IMR-90 (cell line): Measurements from ENCODE around the gene EIF2B1. TPM values are rescaled to one million over a fixed set of nuclear protein-coding genes. Genes with fewer than 3 reads are reported as not detected.
A peak's percentile ranks its signal among the peaks of the same experiment; 100 is the strongest.

ENCODE experiments used
- ATAC-seq: fragments of 200-7000 bp; cut with Tn5 transposase; 2 replicates; pipeline ENCODE4 v1.9.1; 2020; ENCODE audit warnings: low read depth, mild to moderate bottlenecking, moderate library complexity
- BruUV-seq: library from RNA; stranded (reverse); fragments of 400-500 nt; replicated peaks from 2 replicates; lab custom pipeline; 2021; lab: Mats Ljungman, UMichigan
- CTCF ChIA-PET: fragments of 300-600 bp; formaldehyde crosslinking; extraction: SDS; loops from one replicate; lab custom pipeline; 2021; ENCODE audit warnings: antibody characterized with exemption; lab: Yijun Ruan, JAX
- POLR2A ChIA-PET: fragments of 300-600 bp; sonication (Branson Sonifier 250); formaldehyde crosslinking; loops from one replicate; lab custom pipeline; 2022; ENCODE audit warnings: antibody characterized with exemption; ENCODE audit not compliant: unreplicated experiment; lab: Charles Lee
- DNase-seq: peaks from one replicate; pipeline ENCODE4 v3.0.0; 2013
- H2AFZ ChIP-seq: replicated peaks from 2 replicates; pipeline ENCODE3; 2013; ENCODE audit warnings: low read length, mild to moderate bottlenecking; ENCODE audit not compliant: poor library complexity
- H2AK5ac ChIP-seq: 2 replicates; pipeline ENCODE4 v1.6.1; 2013; ENCODE audit warnings: low read depth, low read length, inconsistent platforms
- H2AK9ac ChIP-seq: replicated peaks from 2 replicates; pipeline ENCODE3; 2013; ENCODE audit warnings: mild to moderate bottlenecking, low read depth, low read length, moderate library complexity; ENCODE audit not compliant: poor library complexity
- H2BK120ac ChIP-seq: 2 replicates; pipeline ENCODE4 v1.6.1; 2013; ENCODE audit warnings: low read depth, low read length, inconsistent platforms
- H2BK15ac ChIP-seq: 3 replicates; pipeline ENCODE4 v1.6.1; 2013; ENCODE audit warnings: low read depth, low read length, inconsistent platforms
- H2BK20ac ChIP-seq: 2 replicates; pipeline ENCODE4 v1.6.1; 2013; ENCODE audit warnings: low read depth, mild to moderate bottlenecking, inconsistent platforms, low read length, moderate library complexity
- H2BK5ac ChIP-seq: 2 replicates; pipeline ENCODE4 v1.6.1; 2013; ENCODE audit warnings: mild to moderate bottlenecking, low read depth, low read length, inconsistent platforms; ENCODE audit not compliant: poor library complexity, severe bottlenecking
- H3K14ac ChIP-seq: replicated peaks from 2 replicates; pipeline ENCODE4 v1.6.1; 2013; ENCODE audit warnings: low read depth, low read length, inconsistent platforms
- H3K18ac ChIP-seq: 2 replicates; pipeline ENCODE4 v1.6.1; 2013; ENCODE audit warnings: low read depth, low read length, control low read depth
- H3K23ac ChIP-seq: 2 replicates; pipeline ENCODE4 v1.6.1; 2013; ENCODE audit warnings: low read depth, low read length, inconsistent platforms
- H3K27ac ChIP-seq: 2 replicates; pipeline ENCODE4 v1.5.1; 2013; ENCODE audit warnings: mild to moderate bottlenecking, control low read depth, low read length; ENCODE audit not compliant: insufficient read depth
- H3K27me3 ChIP-seq: 2 replicates; pipeline ENCODE4 v1.6.1; 2013; ENCODE audit warnings: low read length; ENCODE audit not compliant: control insufficient read depth, insufficient read depth
- H3K36me3 ChIP-seq: 2 replicates; pipeline ENCODE4 v1.6.1; 2013; ENCODE audit warnings: low read length, mixed read lengths; ENCODE audit not compliant: control insufficient read depth, insufficient read depth
- H3K4ac ChIP-seq: 2 replicates; pipeline ENCODE4 v1.6.1; 2013; ENCODE audit warnings: low read depth, low read length, inconsistent platforms
- H3K4me1 ChIP-seq: 2 replicates; pipeline ENCODE4 v1.6.1; 2013; ENCODE audit warnings: low read length, mixed read lengths; ENCODE audit not compliant: control insufficient read depth, insufficient read depth
- H3K4me2 ChIP-seq: 2 replicates; pipeline ENCODE4 v1.6.1; 2013; ENCODE audit warnings: low read depth, mild to moderate bottlenecking, control low read depth, low read length, moderate library complexity
- H3K4me3 ChIP-seq: 2 replicates; pipeline ENCODE4 v1.5.1; 2013; ENCODE audit warnings: low read depth, mild to moderate bottlenecking, control low read depth, low read length, moderate library complexity; ENCODE audit not compliant: insufficient read depth
- H3K56ac ChIP-seq: 2 replicates; pipeline ENCODE4 v1.6.1; 2013; ENCODE audit warnings: low read length, inconsistent platforms; ENCODE audit not compliant: insufficient read depth; ENCODE audit errors: extremely low read depth
- H3K79me1 ChIP-seq, 2 experiments: 2 replicates each; pipeline ENCODE4 v1.6.1; 2013; ENCODE audit warnings: low read length in 2 of 2, inconsistent platforms in 1 of 2, low read depth in 1 of 2
- H3K9ac ChIP-seq: 2 replicates; pipeline ENCODE4 v1.6.1; 2013; ENCODE audit warnings: low read depth, low read length, control low read depth
- H3K9me1 ChIP-seq: 2 replicates; pipeline ENCODE4 v1.6.1; 2013; ENCODE audit warnings: low read length, inconsistent platforms; ENCODE audit not compliant: insufficient read depth
- H3K9me3 ChIP-seq: 2 replicates; pipeline ENCODE4 v1.6.1; 2013; ENCODE audit warnings: low read length; ENCODE audit not compliant: control insufficient read depth, insufficient read depth
- H4K20me1 ChIP-seq: 2 replicates; pipeline ENCODE4 v1.6.1; 2013; ENCODE audit warnings: low read length, inconsistent platforms; ENCODE audit not compliant: insufficient read depth
- H4K5ac ChIP-seq: 2 replicates; pipeline ENCODE4 v1.6.1; 2013; ENCODE audit warnings: mild to moderate bottlenecking, low read depth, low read length, control low read depth
- H4K8ac ChIP-seq, 2 experiments: 2 replicates each; pipeline ENCODE4 v1.6.1; 2013; ENCODE audit warnings: low read depth in 2 of 2, low read length in 2 of 2, control low read depth in 1 of 2, inconsistent platforms in 1 of 2
- H4K91ac ChIP-seq: 2 replicates; pipeline ENCODE4 v1.6.1; 2013; ENCODE audit warnings: low read depth, low read length, inconsistent platforms; ENCODE audit not compliant: insufficient read depth
- MAZ ChIP-seq: IDR thresholded peaks from 2 replicates; pipeline ENCODE4 v1.6.1; 2012; ENCODE audit warnings: low read depth, mild to moderate bottlenecking, low read length, improper control_type of control experiment, moderate library complexity, borderline replicate concordance
- MXI1 ChIP-seq: IDR thresholded peaks from 2 replicates; pipeline ENCODE4 v1.6.1; 2012; ENCODE audit warnings: low read depth, mild to moderate bottlenecking, low read length, moderate library complexity, borderline replicate concordance
- POLR2A ChIP-seq: IDR thresholded peaks from 2 replicates; pipeline ENCODE4 v1.6.1; 2012; ENCODE audit warnings: mild to moderate bottlenecking, low read depth, low read length
- SMC3 ChIP-seq: fragments of 150-350 bp; IDR thresholded peaks from 2 replicates; pipeline ENCODE4 v1.6.1; 2016; ENCODE audit warnings: low read depth, mild to moderate bottlenecking, antibody characterized with exemption, low read length, moderate library complexity
- WGBS, 2 experiments: methylation state at CpG; one replicate each; pipeline versions ENCODE4 v1.1.5 to v1.1.7; 2013; ENCODE audit warnings: missing lambda C conversion rate in 2 of 2; ENCODE audit not compliant: insufficient read length in 1 of 2; ENCODE audit errors: extremely low coverage in 2 of 2; 5-methylcytosine and 5-hydroxymethylcytosine counted together
- dilution Hi-C: fragments of 300-500 bp; cut with HindIII; formaldehyde crosslinking; loops from one replicate; pipeline ENCODE4 v1.14.3; 2018; ENCODE audit warnings: low sequenced_read_pairs; ENCODE audit not compliant: unreplicated experiment
- in situ Hi-C: fragments of 300-500 bp; cut with MboI; formaldehyde crosslinking; loops from 3 replicates; pipeline ENCODE4 v1.14.3; 2019; ENCODE audit warnings: low sequenced_read_pairs, inconsistent platforms, mixed read lengths
- intact Hi-C: fragments of 100-400 bp; cut with micrococcal nuclease; formaldehyde crosslinking; loops from 2 replicates; pipeline ENCODE4 v1.10.0; 2022
- polyA plus RNA-seq, 3 experiments: library from polyadenylated mRNA; depleted of rRNA; stranded (reverse); fragments of >200 nt; gene quantifications; 2 replicates each; pipeline ENCODE4 v1.2.3, GENCODE V29; 2012; ENCODE audit warnings: low replicate concordance in 1 of 3
- total RNA-seq: library from RNA; depleted of rRNA; stranded (reverse); fragments of >200 nt; gene quantifications from 2 replicates; pipeline ENCODE4 v1.2.3, GENCODE V29; 2012

EIF2B1 gene
- total and polyA plus RNA-seq, 2 of the 4 experiments (the other 2 are of a cell fraction) = 33.9 to 45.9 TPM

- POLR2A ChIA-PET = no interaction called here
- no peak within 1 kb of the TSS for H3K14ac ChIP-seq
- peak; percentile 87 for DNase-seq
- H2BK20ac ChIP-seq = no peak within 1 kb of the TSS
- H3K27me3 ChIP-seq = no peaks in the 10 kb centered on the region
- 0 out of 2 replicates have a peak within 1 kb of the TSS, but pooled peaks have one; percentile 23 for H2AK5ac ChIP-seq
- CTCF ChIA-PET = no interaction called here
- no peak within 1 kb of the TSS for H4K5ac ChIP-seq
- peak within 1 kb of the TSS; percentile 73 to 99 for H4K8ac ChIP-seq
- intact Hi-C loops = no loop called here
- H3K9ac ChIP-seq = peak within 1 kb of the TSS; percentile 60
- TF ChIP-seq MAZ (0 out of 2 replicates have a peak, but pooled peaks have one; percentile 42), SMC3 (no peak), POLR2A (no peak), MXI1 (peak; percentile 85)
- peak within 1 kb of the TSS; percentile 24 for H3K27ac ChIP-seq
- H3K4me2 ChIP-seq = peak within 1 kb of the TSS; percentile 90
- H3K36me3 ChIP-seq = peaks cover 4% of the 10 kb centered on the region
- H3K79me1 ChIP-seq = peaks cover 3 to 10% of the 10 kb centered on the region in 2 experiments; a peak in 2 of 4 replicates
- H2AK9ac ChIP-seq = peak within 1 kb of the TSS; percentile 83
- H3K4ac ChIP-seq = peak within 1 kb of the TSS; percentile 66
- in situ Hi-C loops = no loop called here
- H3K23ac ChIP-seq = peak within 1 kb of the TSS; percentile 37; the same call in 1 of the 2 replicates
- dilution Hi-C loops = no loop called here
- no peaks in the 10 kb centered on the region for H4K20me1 ChIP-seq
- peaks cover 2% of the 10 kb centered on the region; the same call in 1 of the 2 replicates for H3K4me1 ChIP-seq
- no peak within 1 kb of the TSS; the same call in 1 of the 2 replicates for H2BK120ac ChIP-seq
- no peak within 1 kb of the TSS for H2BK15ac ChIP-seq
- peaks cover 2% of the 10 kb centered on the region; the same call in 1 of the 2 replicates for H3K9me1 ChIP-seq
- no peak within 1 kb of the TSS for H3K18ac ChIP-seq
- no TSS peak for BruUV-seq
- no peaks in the 10 kb centered on the region for H3K9me3 ChIP-seq
- H3K4me3 ChIP-seq = peak within 1 kb of the TSS; percentile 80
- no peak within 1 kb of the TSS for H4K91ac ChIP-seq
- H2BK5ac ChIP-seq = no peak within 1 kb of the TSS
- WGBS, 2 experiments = 3% methylated on average over 17 of the region's 53 CpGs; no CpG with 5 or more reads in 1 of the 2 experiments
- ATAC-seq = peak; percentile 99
- no peak within 1 kb of the TSS for H3K56ac ChIP-seq
- H2AFZ ChIP-seq = peak within 1 kb of the TSS; percentile 97
Measured at GRCh38 chr12:123670882-123671728, 37.6 kb upstream of the EIF2B1 start, which contains the start of gene TCTN2. TCTN2 (plus strand) TSS chr12:123671113; CDS start chr12:123671241, 128 bp downstream.
